K562 (cell line): ENCODE data around the gene ZCCHC3. TPM values are rescaled to one million over a fixed set of nuclear protein-coding genes. Genes with fewer than 3 reads are reported as not detected.

Experiments used
- ATAC-seq: fragments of 200-7000 bp; cut with Tn5 transposase; 3 replicates; pipeline ENCODE4 v1.9.1; 2020; ENCODE audit warnings: moderate library complexity
- BruUV-seq: library from RNA; stranded (reverse); fragments of 400-500 nt; replicated peaks from 2 replicates; lab custom pipeline; 2021; lab: Mats Ljungman, UMichigan
- CTCF ChIA-PET: fragments of 300-600 bp; formaldehyde crosslinking; extraction: SDS; loops from one replicate; lab custom pipeline; 2021; ENCODE audit warnings: low intra/inter-chr PET ratio; lab: Yijun Ruan, JAX
- POLR2A ChIA-PET: fragments of 300-600, 350-650 bp; sonication (Branson Sonifier 250); formaldehyde crosslinking; extraction: SDS; loops from one replicate; lab custom pipeline; 2021; ENCODE audit warnings: antibody characterized with exemption, inconsistent platforms; lab: Yijun Ruan, JAX
- DNase-seq, 4 experiments: peaks; one replicate each; pipeline versions ENCODE4 v3.0.0 to v3.0.0-alpha.2; 2011 to 2018; ENCODE audit warnings: low spot score in 3 of 4, mixed read lengths in 3 of 4; ENCODE audit errors: extremely low read depth in 1 of 4
- FAIRE-seq: peaks from 2 replicates; lab custom pipeline; 2011; peaks lifted over from hg19 to GRCh38; lab: Jason Lieb, UNC
- H2AFZ ChIP-seq: 2 replicates; pipeline ENCODE4 v1.6.0; 2011; ENCODE audit warnings: low read depth, low read length, control low read depth, inconsistent platforms
- H3K27ac ChIP-seq: fragments of 200-600 bp; 3 replicates; pipeline ENCODE4 v1.8.0; 2011; ENCODE audit warnings: low read depth, mild to moderate bottlenecking, control low read depth, inconsistent platforms, low read length, moderate library complexity, mixed read lengths; ENCODE audit errors: extremely low read depth
- H3K27me3 ChIP-seq, 2 experiments: fragments of 300-600 bp in 1 of 2; 2 replicates in 1 of 2; 3 replicates in 1 of 2; pipeline versions ENCODE4 v1.6.0 to v1.8.0; 2011; ENCODE audit warnings: inconsistent platforms in 2 of 2, low read length in 2 of 2, mild to moderate bottlenecking in 1 of 2, mixed read lengths in 1 of 2, moderate library complexity in 1 of 2; ENCODE audit not compliant: control insufficient read depth in 2 of 2, insufficient read depth in 2 of 2
- H3K36me3 ChIP-seq: fragments of 300-600 bp; 3 replicates; pipeline ENCODE4 v1.8.0; 2011; ENCODE audit warnings: mild to moderate bottlenecking, low read length, inconsistent platforms; ENCODE audit not compliant: control insufficient read depth, insufficient read depth
- H3K4me1 ChIP-seq, 2 experiments: fragments of 200-600 bp in 1 of 2; replicated peaks in 1 of 2; 2 replicates in 1 of 2; 3 replicates in 1 of 2; pipeline versions ENCODE4 v1.5.1 to v1.8.0; 2011; ENCODE audit warnings: inconsistent platforms in 2 of 2, low read length in 2 of 2, mild to moderate bottlenecking in 1 of 2, mixed read lengths in 1 of 2, moderate library complexity in 1 of 2; ENCODE audit not compliant: control insufficient read depth in 2 of 2, insufficient read depth in 2 of 2
- H3K4me2 ChIP-seq: 2 replicates; pipeline ENCODE4 v1.6.1; 2011; ENCODE audit warnings: low read length, control low read depth, inconsistent platforms, mixed read lengths; ENCODE audit not compliant: insufficient read depth
- H3K4me3 ChIP-seq: fragments of 200-600 bp; sonication (generic), shearing (Covaris generic); 2 replicates; pipeline ENCODE4 v1.5.1; 2016; ENCODE audit warnings: control low read depth, inconsistent platforms
- H3K79me2 ChIP-seq: fragments of 200-600 bp; 3 replicates; pipeline ENCODE4 v1.8.0; 2011; ENCODE audit warnings: low read length, inconsistent platforms; ENCODE audit not compliant: control insufficient read depth, insufficient read depth
- H3K9ac ChIP-seq, 2 experiments: 2 replicates each; pipeline versions ENCODE4 v1.6.0 to v1.6.1; 2011; ENCODE audit warnings: low read depth in 2 of 2, low read length in 2 of 2, control low read depth in 1 of 2, inconsistent platforms in 1 of 2, mild to moderate bottlenecking in 1 of 2, mixed read lengths in 1 of 2; ENCODE audit not compliant: insufficient read depth in 1 of 2
- H3K9me1 ChIP-seq: one replicate; pipeline ENCODE4 v1.6.0; 2011; ENCODE audit warnings: inconsistent platforms, mild to moderate bottlenecking, low read length, moderate library complexity; ENCODE audit not compliant: control insufficient read depth, insufficient read depth
- H3K9me3 ChIP-seq: replicated peaks from 2 replicates; pipeline ENCODE4 v1.5.1; 2011; ENCODE audit warnings: low read depth, low read length, inconsistent platforms; ENCODE audit not compliant: control insufficient read depth, insufficient read depth
- H4K20me1 ChIP-seq: replicated peaks from 2 replicates; pipeline ENCODE4 v1.6.1; 2011; ENCODE audit warnings: low read length, inconsistent platforms, mixed read lengths; ENCODE audit not compliant: control insufficient read depth, insufficient read depth
- CC2D1A ChIP-seq: fragments of 450-650 bp; IDR thresholded peaks from 2 replicates; pipeline ENCODE4 v1.6.1; 2017; ENCODE audit warnings: mild to moderate bottlenecking
- KAT8 ChIP-seq: fragments of 450-650 bp; IDR thresholded peaks from 2 replicates; pipeline ENCODE4 v1.6.1; 2016; ENCODE audit warnings: low read depth, mild to moderate bottlenecking
- KDM5B ChIP-seq: fragments of 200-600 bp; sonication (generic); IDR thresholded peaks from 2 replicates; pipeline ENCODE4 v1.6.1; 2012; ENCODE audit warnings: low read depth, mild to moderate bottlenecking, moderate library complexity, low read length, control low read depth, inconsistent platforms; ENCODE audit not compliant: insufficient replicate concordance
- LEF1 ChIP-seq: fragments of 450-650 bp; IDR thresholded peaks from 2 replicates; pipeline ENCODE4 v1.6.1; 2016; ENCODE audit warnings: mild to moderate bottlenecking
- MITF ChIP-seq: IDR thresholded peaks from 2 replicates; pipeline ENCODE4 v1.6.1; 2014; ENCODE audit warnings: antibody characterized with exemption
- NCOA4 ChIP-seq: fragments of 450-650 bp; IDR thresholded peaks from 2 replicates; pipeline ENCODE4 v1.6.1; 2018; ENCODE audit warnings: mild to moderate bottlenecking; ENCODE audit not compliant: partially characterized antibody
- NCOA6 ChIP-seq: fragments of 450-650 bp; IDR thresholded peaks from 2 replicates; pipeline ENCODE4 v1.6.1; 2017; ENCODE audit warnings: mild to moderate bottlenecking
- PHB ChIP-seq: fragments of 250-450 bp; sonication (Bioruptor Pico); IDR thresholded peaks from 2 replicates; pipeline ENCODE4 v1.5.0; 2021
- PHTF2 ChIP-seq: fragments of 250-450 bp; sonication (Bioruptor Pico); IDR thresholded peaks from 2 replicates; pipeline ENCODE4 v1.5.0; 2021; ENCODE audit warnings: mild to moderate bottlenecking
- POLR2A ChIP-seq: fragments of 450-650 bp; conservative IDR thresholded peaks from 2 replicates; pipeline ENCODE4 v1.6.1; 2016
- SIN3A ChIP-seq, 2 experiments: fragments of 150-350 bp in 1 of 2; IDR thresholded peaks; 2 replicates each; pipeline ENCODE4 v1.6.1; 2011 to 2016; ENCODE audit warnings: borderline replicate concordance in 2 of 2, low read depth in 2 of 2, low read length in 2 of 2, mild to moderate bottlenecking in 2 of 2, moderate library complexity in 2 of 2; ENCODE audit not compliant: control insufficient read depth in 1 of 2
- SMARCE1 ChIP-seq: fragments of 450-650 bp; IDR thresholded peaks from 2 replicates; pipeline ENCODE4 v1.7.1; 2016; ENCODE audit warnings: mild to moderate bottlenecking
- SOX6 ChIP-seq: fragments of 450-650 bp; IDR thresholded peaks from 2 replicates; pipeline ENCODE4 v1.6.1; 2014; ENCODE audit warnings: mild to moderate bottlenecking
- TCF3 ChIP-seq: sonication (generic); formaldehyde crosslinking; IDR thresholded peaks from 2 replicates; pipeline ENCODE4 v1.4.0; 2020; ENCODE audit warnings: mild to moderate bottlenecking, missing genetic modification reagents
- TFAM ChIP-seq: fragments of 250-450 bp; sonication (Bioruptor Pico); conservative IDR thresholded peaks from 2 replicates; pipeline ENCODE4 v1.5.0; 2021; ENCODE audit warnings: mild to moderate bottlenecking, moderate library complexity
- ZFP1 ChIP-seq: fragments of 450-650 bp; formaldehyde crosslinking; IDR thresholded peaks from 2 replicates; pipeline ENCODE4 v1.4.0; 2020; ENCODE audit warnings: mild to moderate bottlenecking, mixed read lengths
- ZNF175 ChIP-seq: fragments of 200-800 bp; sonication (Bioruptor generic); IDR thresholded peaks from 2 replicates; pipeline ENCODE4 v1.6.1; 2016; ENCODE audit warnings: low read depth, mild to moderate bottlenecking, missing genetic modification characterization, missing compliant biosample characterization
- ZNF354B ChIP-seq: fragments of 250-450 bp; sonication (Bioruptor Pico); IDR thresholded peaks from 2 replicates; pipeline ENCODE4 v1.4.0; 2020
- ZNF785 ChIP-seq: fragments of 250-450 bp; sonication (Bioruptor Pico); IDR thresholded peaks from 2 replicates; pipeline ENCODE4 v1.4.0; 2020; ENCODE audit warnings: mild to moderate bottlenecking
- WGBS: fragments of 100-300 bp; shearing (Covaris generic); methylation state at CpG from one replicate; pipeline ENCODE4 v1.1.6; 2016; ENCODE audit warnings: low coverage, mixed read lengths; ENCODE audit not compliant: insufficient coverage; ENCODE audit errors: missing lambda C conversion rate; 5-methylcytosine and 5-hydroxymethylcytosine counted together
- in situ Hi-C: fragments of 300-500 bp; cut with MboI; formaldehyde crosslinking; loops from 4 replicates; pipeline ENCODE4 v1.15.0; 2018; ENCODE audit warnings: inconsistent platforms, mixed read lengths
- intact Hi-C: fragments of 100-400 bp; cut with micrococcal nuclease; formaldehyde crosslinking; loops from 2 replicates; pipeline ENCODE4 v1.14.2; 2022
- polyA plus RNA-seq, 8 experiments: library from polyadenylated mRNA; depleted of rRNA in 4 of 8; stranded (reverse) in 5 of 8; unstranded in 3 of 8; fragments of >200 nt; fragmentation: Nextera tagmentation in 2 of 8; fragmentation: Illumina TruSeq in 1 of 8; extraction: Ambion mirVana in 2 of 8; extraction: Trizol in 1 of 8; gene quantifications; 2 replicates each; pipeline versions ENCODE4 v1.2.1 to v1.2.3, GENCODE V29; 2011 to 2014; ENCODE audit warnings: inconsistent platforms in 1 of 8, missing spikeins in 1 of 8
- total RNA-seq, 7 experiments: library from RNA; depleted of rRNA in 6 of 7; stranded (reverse); fragments of >200 nt in 6 of 7; fragmentation: Illumina TruSeq in 2 of 7; extraction: Trizol in 2 of 7; gene quantifications; 2 replicates each; pipeline versions ENCODE4 v1.2.1 to v1.2.3, GENCODE V29; 2011 to 2021; ENCODE audit warnings: low replicate concordance in 1 of 7

ZCCHC3 gene
- total and polyA plus RNA-seq, 9 of the 15 experiments (the other 6 are each of a cell fraction or from before 2014, with no cell fraction given) = 2.8 to 23.3 (median 16.5) TPM

GRCh38 chr20:324177-325044 is 27.0 kb downstream of the ZCCHC3 start (continued):
- TF ChIP-seq PHB (CRISPR knock-in tag) = no peak

- POLR2A ChIA-PET = interaction anchor here (0.6 to 1.0 kb wide), 6 partner anchors 12 to 133 kb away, joined by 3 to 5 read pairs (median 3); no protein-coding TSS in a partner anchor
- no TSS peak for BruUV-seq
- DNase-seq (peak; percentile 74 to 94 (median 81)), ATAC-seq (peak; percentile 74), FAIRE-seq (peak; percentile 75)
- H3K4me3 ChIP-seq = peak within 1 kb of the TSS; percentile 65
- intact Hi-C loops (loop anchor here (2.0 kb wide), 2 partner anchors 28 to 58 kb away; partner anchors contain the start of gene ZCCHC3), in situ Hi-C loops (no loop called here)
- no peaks in the 10 kb centered on the region for H3K9me3 ChIP-seq
- under 1% methylated on average over 29 of the region's 106 CpGs for WGBS
- peaks cover 11 to 55% of the 10 kb centered on the region in 2 experiments; a peak in 4 of 5 replicates for H3K4me1 ChIP-seq
- peak within 1 kb of the TSS; percentile 77 to 97 for H3K9ac ChIP-seq
- H2AFZ ChIP-seq = peak within 1 kb of the TSS; percentile 93
- no peaks in the 10 kb centered on the region for H3K27me3 ChIP-seq
- CTCF ChIA-PET = interaction anchor here (1.3 kb wide), 1 partner anchor 59 kb away, joined by 3 read pairs; no protein-coding TSS in a partner anchor
- peaks cover 24% of the 10 kb centered on the region; the same call in 2 of the 3 replicates for H3K36me3 ChIP-seq
- peaks cover 14% of the 10 kb centered on the region; the same call in 1 of the 2 replicates for H4K20me1 ChIP-seq
- H3K79me2 ChIP-seq = peaks cover 47% of the 10 kb centered on the region
- no peaks in the 10 kb centered on the region for H3K9me1 ChIP-seq
- peak within 1 kb of the TSS; percentile 96 for H3K4me2 ChIP-seq
- H3K27ac ChIP-seq = peak within 1 kb of the TSS; percentile 95
- TF ChIP-seq PHTF2 (no peak), TFAM (CRISPR knock-in tag) (no peak), SMARCE1 (no peak), POLR2A (peak; percentile 82), ZNF354B (CRISPR knock-in tag) (no peak), SOX6 (peak; percentile 44; the same call in 1 of the 2 replicates), KAT8 (no peak), KDM5B (peak; percentile 59), NCOA4 (no peak), NCOA6 (peak; percentile 56; the same call in 1 of the 2 replicates), MITF (no peak), SIN3A (IDR thresholded peaks at IDR 0.05; ENCODE audit: borderline replicate concordance in 2 of 2, control insufficient read depth in 1 of 2, low read depth in 2 of 2, low read length in 2 of 2) (peak in 1 of 2 experiments; percentile 16; a peak in 1 of 4 replicates), ZNF175 (peak; percentile 39; the same call in 1 of the 2 replicates), CC2D1A (no peak), TCF3 (CRISPR knock-in tag) (no peak), ZNF785 (no peak), LEF1 (no peak), ZFP1 (no peak)
These were observed 27.9 kb downstream of the ZCCHC3 start, which contains the start of gene SOX12 for GRCh38 chr20:325045-325888. Gene SOX12, plus strand, starts transcription at chr20:325552. Its CDS starts 373 bp downstream, at chr20:325925.
